Left ventricle myocardium inferior (tissue), 1 donor: Measurements from ENCODE around the gene CAP2. TPM values are rescaled to one million over a fixed set of nuclear protein-coding genes. Genes with fewer than 3 reads are reported as not detected.
A peak's percentile ranks its signal among the peaks of the same experiment; 100 is the strongest.
"Not testable (repeated sequence)": the region's sequence is repeated elsewhere in the genome, so short reads cannot be mapped to it uniquely, and the experiment has no call there.

Experiments used
- DNase-seq: peaks from one replicate; pipeline ENCODE4 v3.0.0-alpha.2; 2020
- H3K27ac ChIP-seq: fragments of 200-600 bp; replicated peaks from 2 replicates; pipeline ENCODE4 v1.8.0; 2021
- H3K27me3 ChIP-seq: fragments of 200-600 bp; 2 replicates; pipeline ENCODE4 v1.8.0; 2021; ENCODE audit warnings: low read depth
- H3K36me3 ChIP-seq: fragments of 200-600 bp; 2 replicates; pipeline ENCODE4 v1.8.0; 2021
- H3K4me1 ChIP-seq: fragments of 200-600 bp; 2 replicates; pipeline ENCODE4 v1.8.0; 2021
- H3K4me3 ChIP-seq: fragments of 200-600 bp; 2 replicates; pipeline ENCODE4 v1.8.0; 2021; ENCODE audit warnings: mild to moderate bottlenecking, moderate library complexity
- H3K9me3 ChIP-seq: fragments of 200-600 bp; replicated peaks from 2 replicates; pipeline ENCODE4 v1.8.0; 2021
- CTCF ChIP-seq: fragments of 200-600 bp; IDR thresholded peaks from 2 replicates; pipeline ENCODE4 v1.8.0; 2021; ENCODE audit warnings: antibody characterized with exemption, mild to moderate bottlenecking, borderline replicate concordance
- intact Hi-C: fragments of 100-400 bp; cut with micrococcal nuclease; formaldehyde crosslinking; loops from one replicate; pipeline ENCODE4 v1.11.0; 2022
- total RNA-seq: library from RNA; stranded (reverse); fragmentation: NEBNext Ultra II Directional; extraction: Animal tissue kit (Norgen Biotek cat#: 25700); gene quantifications from one replicate; pipeline ENCODE4 v1.2.1, GENCODE V29; 2021
- donor health status: DM: no; HTN: yes; CAD: no; lungs with severe emphysema.

Gene CAP2
- total RNA-seq, 1 donor from 2014 or later, result 149 TPM

DNA sequence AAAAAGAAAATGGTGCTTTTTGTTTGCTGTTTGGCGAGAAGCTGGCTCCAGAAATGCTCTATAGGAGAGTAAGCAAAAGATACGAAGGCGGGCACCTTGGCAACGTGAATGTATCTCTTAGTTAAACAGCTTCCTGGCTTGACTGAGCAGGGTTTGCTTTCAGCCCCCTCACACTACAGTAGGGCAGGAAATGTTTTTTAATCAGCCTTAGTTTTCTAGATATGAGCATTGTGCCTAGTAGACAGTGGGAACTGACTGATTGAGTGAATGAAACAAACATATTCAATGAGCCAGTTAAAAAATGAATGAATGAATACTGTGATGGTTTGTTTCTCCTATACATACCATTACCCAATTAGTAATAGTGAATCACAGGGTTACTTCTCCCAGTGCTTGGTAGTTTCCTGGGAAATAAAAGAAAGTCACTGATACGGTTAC, 19.9 kb downstream of the CAP2 start:
- DNase-seq, result no peak
- intact Hi-C loops, result no loop called here
- no peak for TF ChIP-seq CTCF
- Histone ChIP-seq H3K27me3 (no peaks in the 10 kb centered on the region), H3K9me3 (peaks cover 9% of the 10 kb centered on the region), H3K4me1 (peaks cover 45% of the 10 kb centered on the region), H3K36me3 (no peaks in the 10 kb centered on the region), H3K4me3 (no peak overlapping the region), H3K27ac (no peak overlapping the region)

- peaks cover 51% of the 10 kb centered on the region for H3K4me1 ChIP-seq
- intact Hi-C loops, H3K27ac ChIP-seq, H3K36me3 ChIP-seq, H3K9me3 ChIP-seq, H3K27me3 ChIP-seq, H3K4me3 ChIP-seq, DNase-seq: not testable (repeated sequence)
These were observed 21.0 kb downstream of the CAP2 start for GRCh38 chr6:17414395-17414794.

- H3K9me3 ChIP-seq, result peaks cover 6% of the 10 kb centered on the region
- DNase-seq, result no peak
- peaks cover 53% of the 10 kb centered on the region for H3K4me1 ChIP-seq
- H3K27me3 ChIP-seq, result no peaks in the 10 kb centered on the region
- no peak overlapping the region for H3K27ac ChIP-seq
- no peak overlapping the region for H3K4me3 ChIP-seq
- no peaks in the 10 kb centered on the region for H3K36me3 ChIP-seq
- intact Hi-C loops, result no loop called here
- no peak for TF ChIP-seq CTCF
These were observed 21.9 kb downstream of the CAP2 start for GRCh38 chr6:17415321-17415720.

DNA sequence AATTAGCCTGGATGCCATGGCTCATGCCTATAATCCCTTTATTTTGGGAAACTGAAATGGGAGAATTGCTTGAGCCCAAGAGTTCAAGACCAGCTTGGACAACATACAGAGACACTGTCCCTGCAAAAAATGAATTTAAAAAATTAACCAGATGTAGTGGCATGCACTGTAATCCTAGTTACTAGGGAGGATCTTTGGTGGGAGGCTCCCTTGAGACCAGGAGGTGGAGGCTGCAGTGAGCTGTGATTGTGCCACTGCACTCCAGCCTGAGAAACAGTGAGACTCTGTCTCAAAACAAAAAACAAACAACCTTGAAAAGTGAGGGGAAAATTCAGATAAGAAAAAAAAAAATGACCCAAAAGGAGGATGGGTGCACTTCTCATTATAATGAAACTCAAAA, 23.4 kb downstream of the CAP2 start:
- Histone ChIP-seq H3K4me3 (no peak overlapping the region), H3K4me1 (peaks cover 50% of the 10 kb centered on the region), H3K9me3 (no peaks in the 10 kb centered on the region), H3K36me3 (no peaks in the 10 kb centered on the region), H3K27me3 (no peaks in the 10 kb centered on the region), H3K27ac (no peak overlapping the region)
- intact Hi-C loops, result no loop called here
- no peak for TF ChIP-seq CTCF
- DNase-seq, result no peak

- H3K36me3 ChIP-seq, result no peaks in the 10 kb centered on the region
- DNase-seq, result no peak
- H3K4me3 ChIP-seq, result peak overlapping the region; percentile 18
- no peaks in the 10 kb centered on the region for H3K27me3 ChIP-seq
- H3K9me3 ChIP-seq, result no peaks in the 10 kb centered on the region
- TF ChIP-seq CTCF, result no peak
- intact Hi-C loops, result no loop called here
- peaks cover 42% of the 10 kb centered on the region for H3K4me1 ChIP-seq
- H3K27ac ChIP-seq, result peak overlapping the region; percentile 78
These were observed 24.4 kb downstream of the CAP2 start for GRCh38 chr6:17417817-17418216.

- H3K27me3 ChIP-seq, result no peaks in the 10 kb centered on the region
- peak overlapping the region; percentile 78 for H3K27ac ChIP-seq
- peaks cover 40% of the 10 kb centered on the region for H3K4me1 ChIP-seq
- intact Hi-C loops, result no loop called here
- H3K4me3 ChIP-seq, result peak overlapping the region; percentile 18
- no peaks in the 10 kb centered on the region for H3K36me3 ChIP-seq
- DNase-seq, result no peak
- no peak for TF ChIP-seq CTCF
- H3K9me3 ChIP-seq, result no peaks in the 10 kb centered on the region
These were observed 25.1 kb downstream of the CAP2 start for GRCh38 chr6:17418281-17419188.
